Endothelial cell of umbilical vein (primary cell): ENCODE data around the gene GRIK1.

Experiments used
- CTCF ChIP-seq, 2 donors: IDR thresholded peaks; 1 replicate in 1 of 2; 2 replicates in 1 of 2; pipeline ENCODE4 v1.5.1; 2011; ENCODE audit warnings: low read length in 2 of 2, mild to moderate bottlenecking in 2 of 2, moderate library complexity in 2 of 2, control low read depth in 1 of 2, inconsistent platforms in 1 of 2, low read depth in 1 of 2; ENCODE audit not compliant: insufficient read depth in 1 of 2; ENCODE audit errors: extremely low read depth in 1 of 2
- FOS ChIP-seq: IDR thresholded peaks from 2 replicates; pipeline ENCODE4 v1.6.1; 2011; ENCODE audit warnings: mild to moderate bottlenecking, low read length, moderate library complexity, borderline replicate concordance; ENCODE audit not compliant: insufficient read depth
- POLR2A ChIP-seq: IDR thresholded peaks from 2 replicates; pipeline ENCODE4 v1.6.1; 2012; ENCODE audit warnings: low read depth, mild to moderate bottlenecking, control low read depth, low read length
- POLR2AphosphoS5 ChIP-seq: IDR thresholded peaks from 2 replicates; pipeline ENCODE4 v1.6.1; 2012; ENCODE audit warnings: low read depth, mild to moderate bottlenecking, control low read depth, low read length, moderate library complexity; ENCODE audit not compliant: insufficient read depth

- TF ChIP-seq CTCF (IDR thresholded peaks at IDR 0.05; ENCODE audit: extremely low read depth in 1 of 2, insufficient read depth in 1 of 2, low read depth in 1 of 2, low read length in 2 of 2) (no peak), FOS (no peak), POLR2A (no peak), POLR2AphosphoS5 (no peak)
Observed at GRCh38 chr21:29546071-29546470, 393.7 kb downstream of the GRIK1 start.
